Hippocampal formation (tissue), 2 donors: Measurements from ENCODE around the gene CNOT9.

Experiments used
- DNase-seq, 2 donors: peaks; one replicate each; lab custom pipeline; 2025; lab: John Stamatoyannopoulos, UW

The CNOT9 gene

GRCh38 chr2:218644721-218645120, 76.1 kb downstream of the CNOT9 start:
- no peak for DNase-seq

- no peak for DNase-seq
Measured at GRCh38 chr2:218645126-218645525, 76.5 kb downstream of the CNOT9 start.
